ENCODE data around the gene AKR1C1. TPM values are rescaled to one million over a fixed set of nuclear protein-coding genes. Genes with fewer than 3 reads are reported as not detected.
"Not testable (repeated sequence)": the region's sequence is repeated elsewhere in the genome, so short reads cannot be mapped to it uniquely, and the experiment has no call there.

AKR1C1 gene
- total RNA-seq, 1 experiment from 2014 or later, result 0.31 TPM

- Histone ChIP-seq H3K27ac (ENCODE audit: low read length) (no peak overlapping the region), H3K9me3 (ENCODE audit: control insufficient read depth, insufficient read depth, low read depth, low read length) (no peaks in the 10 kb centered on the region), H3K4me3 (ENCODE audit: low read depth in 2 of 2, low read length in 2 of 2) (no peak overlapping the region), H3K27me3 (ENCODE audit: control insufficient read depth, insufficient read depth, low read length) (no peaks in the 10 kb centered on the region), H3K4me1 (ENCODE audit: control insufficient read depth, insufficient read depth, low read length) (no peaks in the 10 kb centered on the region), H3K36me3 (ENCODE audit: control insufficient read depth, insufficient read depth, low read length) (no peaks in the 10 kb centered on the region)
- no peak for ATAC-seq
- in situ Hi-C loops (cut with HindIII; ENCODE audit: low pct_unique_long_range_greater_than_20kb, low sequenced_read_pairs) (no loop called here), intact Hi-C loops (cut with micrococcal nuclease; ENCODE audit: unreplicated experiment) (no loop called here)
- ChIA-PET CTCF (no interaction called here), POLR2A (no interaction called here)
- BruUV-seq (replicated peaks), result no TSS peak
- TF ChIP-seq, protein P1, sequence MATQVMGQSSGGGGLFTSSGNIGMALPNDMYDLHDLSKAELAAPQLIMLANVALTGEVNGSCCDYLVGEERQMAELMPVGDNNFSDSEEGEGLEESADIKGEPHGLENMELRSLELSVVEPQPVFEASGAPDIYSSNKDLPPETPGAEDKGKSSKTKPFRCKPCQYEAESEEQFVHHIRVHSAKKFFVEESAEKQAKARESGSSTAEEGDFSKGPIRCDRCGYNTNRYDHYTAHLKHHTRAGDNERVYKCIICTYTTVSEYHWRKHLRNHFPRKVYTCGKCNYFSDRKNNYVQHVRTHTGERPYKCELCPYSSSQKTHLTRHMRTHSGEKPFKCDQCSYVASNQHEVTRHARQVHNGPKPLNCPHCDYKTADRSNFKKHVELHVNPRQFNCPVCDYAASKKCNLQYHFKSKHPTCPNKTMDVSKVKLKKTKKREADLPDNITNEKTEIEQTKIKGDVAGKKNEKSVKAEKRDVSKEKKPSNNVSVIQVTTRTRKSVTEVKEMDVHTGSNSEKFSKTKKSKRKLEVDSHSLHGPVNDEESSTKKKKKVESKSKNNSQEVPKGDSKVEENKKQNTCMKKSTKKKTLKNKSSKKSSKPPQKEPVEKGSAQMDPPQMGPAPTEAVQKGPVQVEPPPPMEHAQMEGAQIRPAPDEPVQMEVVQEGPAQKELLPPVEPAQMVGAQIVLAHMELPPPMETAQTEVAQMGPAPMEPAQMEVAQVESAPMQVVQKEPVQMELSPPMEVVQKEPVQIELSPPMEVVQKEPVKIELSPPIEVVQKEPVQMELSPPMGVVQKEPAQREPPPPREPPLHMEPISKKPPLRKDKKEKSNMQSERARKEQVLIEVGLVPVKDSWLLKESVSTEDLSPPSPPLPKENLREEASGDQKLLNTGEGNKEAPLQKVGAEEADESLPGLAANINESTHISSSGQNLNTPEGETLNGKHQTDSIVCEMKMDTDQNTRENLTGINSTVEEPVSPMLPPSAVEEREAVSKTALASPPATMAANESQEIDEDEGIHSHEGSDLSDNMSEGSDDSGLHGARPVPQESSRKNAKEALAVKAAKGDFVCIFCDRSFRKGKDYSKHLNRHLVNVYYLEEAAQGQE (IDR thresholded peaks at IDR 0.05; ENCODE audit: insufficient read depth in 1 of 2, low read depth in 2 of 2, low read length in 1 of 2), result no peak
- TF ChIP-seq SIN3A (IDR thresholded peaks at IDR 0.05; ENCODE audit: borderline replicate concordance, insufficient read depth, low read depth, low read length) (no peak), POLR2AphosphoS5 (IDR thresholded peaks at IDR 0.05; ENCODE audit: low read depth, low read length) (no peak), TCF7L2 (IDR thresholded peaks at IDR 0.05; ENCODE audit: low read depth, low read length) (no peak)
- TF ChIP-seq, protein P2, sequence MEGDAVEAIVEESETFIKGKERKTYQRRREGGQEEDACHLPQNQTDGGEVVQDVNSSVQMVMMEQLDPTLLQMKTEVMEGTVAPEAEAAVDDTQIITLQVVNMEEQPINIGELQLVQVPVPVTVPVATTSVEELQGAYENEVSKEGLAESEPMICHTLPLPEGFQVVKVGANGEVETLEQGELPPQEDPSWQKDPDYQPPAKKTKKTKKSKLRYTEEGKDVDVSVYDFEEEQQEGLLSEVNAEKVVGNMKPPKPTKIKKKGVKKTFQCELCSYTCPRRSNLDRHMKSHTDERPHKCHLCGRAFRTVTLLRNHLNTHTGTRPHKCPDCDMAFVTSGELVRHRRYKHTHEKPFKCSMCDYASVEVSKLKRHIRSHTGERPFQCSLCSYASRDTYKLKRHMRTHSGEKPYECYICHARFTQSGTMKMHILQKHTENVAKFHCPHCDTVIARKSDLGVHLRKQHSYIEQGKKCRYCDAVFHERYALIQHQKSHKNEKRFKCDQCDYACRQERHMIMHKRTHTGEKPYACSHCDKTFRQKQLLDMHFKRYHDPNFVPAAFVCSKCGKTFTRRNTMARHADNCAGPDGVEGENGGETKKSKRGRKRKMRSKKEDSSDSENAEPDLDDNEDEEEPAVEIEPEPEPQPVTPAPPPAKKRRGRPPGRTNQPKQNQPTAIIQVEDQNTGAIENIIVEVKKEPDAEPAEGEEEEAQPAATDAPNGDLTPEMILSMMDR (IDR thresholded peaks at IDR 0.05), result no peak
- DNase-seq (ENCODE audit: low read depth, low spot score), result no peak
These were observed 21.5 kb upstream of the AKR1C1 start for GRCh38 chr10:4941540-4942330.

- H3K9me3 ChIP-seq (ENCODE audit: control insufficient read depth, insufficient read depth, low read depth, low read length); H3K36me3 ChIP-seq (ENCODE audit: control insufficient read depth, insufficient read depth, low read length); intact Hi-C loops (cut with micrococcal nuclease; ENCODE audit: unreplicated experiment); in situ Hi-C loops (cut with HindIII; ENCODE audit: low pct_unique_long_range_greater_than_20kb, low sequenced_read_pairs); H3K27ac ChIP-seq (ENCODE audit: low read length); H3K4me1 ChIP-seq (ENCODE audit: control insufficient read depth, insufficient read depth, low read length); H3K27me3 ChIP-seq (ENCODE audit: control insufficient read depth, insufficient read depth, low read length); H3K4me3 ChIP-seq (ENCODE audit: low read depth in 2 of 2, low read length in 2 of 2); ATAC-seq; BruUV-seq (replicated peaks); POLR2A ChIA-PET; CTCF ChIA-PET; DNase-seq (ENCODE audit: low read depth, low spot score): not testable (repeated sequence)
These were observed 20.3 kb upstream of the AKR1C1 start for GRCh38 chr10:4942931-4943330.

- intact Hi-C loops (cut with micrococcal nuclease; ENCODE audit: unreplicated experiment); H3K4me3 ChIP-seq (ENCODE audit: low read depth in 2 of 2, low read length in 2 of 2); H3K4me1 ChIP-seq (ENCODE audit: control insufficient read depth, insufficient read depth, low read length); CTCF ChIA-PET; POLR2A ChIA-PET; H3K9me3 ChIP-seq (ENCODE audit: control insufficient read depth, insufficient read depth, low read depth, low read length); H3K27me3 ChIP-seq (ENCODE audit: control insufficient read depth, insufficient read depth, low read length); H3K36me3 ChIP-seq (ENCODE audit: control insufficient read depth, insufficient read depth, low read length); in situ Hi-C loops (cut with HindIII; ENCODE audit: low pct_unique_long_range_greater_than_20kb, low sequenced_read_pairs); DNase-seq (ENCODE audit: low read depth, low spot score); ATAC-seq; BruUV-seq (replicated peaks); H3K27ac ChIP-seq (ENCODE audit: low read length): not testable (repeated sequence)
These were observed 19.8 kb upstream of the AKR1C1 start for GRCh38 chr10:4943416-4943815.

All from Panc1 (cell line).